Prostate gland (tissue), 2 donors: Measurements from ENCODE around the gene MAP3K13. TPM values are rescaled to one million over a fixed set of nuclear protein-coding genes. Genes with fewer than 3 reads are reported as not detected.
"Not testable (repeated sequence)": the region's sequence is repeated elsewhere in the genome, so short reads cannot be mapped to it uniquely, and the experiment has no call there.

Source experiments
- DNase-seq: peaks from one replicate; pipeline ENCODE4 v3.0.0-alpha.2; 2019; ENCODE audit warnings: low spot score
- H3K27ac ChIP-seq, 2 donors: fragments of 200-600 bp; sonication (generic); 2 replicates each; pipeline ENCODE4 v1.5.1; 2017 to 2019
- H3K27me3 ChIP-seq: fragments of 200-600 bp; sonication (generic); replicated peaks from 2 replicates; pipeline ENCODE4 v1.5.1; 2019; ENCODE audit not compliant: insufficient read depth
- H3K36me3 ChIP-seq, 2 donors: fragments of 200-600 bp; sonication (generic); 1 replicate in 1 of 2; 2 replicates in 1 of 2; pipeline versions ENCODE4 v1.5.1 to v1.8.1; 2017 to 2019
- H3K4me1 ChIP-seq: fragments of 200-600 bp; sonication (generic); replicated peaks from 2 replicates; pipeline ENCODE4 v1.5.1; 2019
- H3K4me3 ChIP-seq, 2 donors: fragments of 200-600 bp; sonication (generic); 2 replicates each; pipeline ENCODE4 v1.5.1; 2017 to 2019
- H3K9me3 ChIP-seq: fragments of 200-600 bp; sonication (generic); 2 replicates; pipeline ENCODE4 v1.5.1; 2017
- POLR2A ChIP-seq: fragments of 450-650 bp; IDR thresholded peaks from one replicate; pipeline ENCODE4 v1.6.1; 2016; ENCODE audit warnings: antibody characterized with exemption, mild to moderate bottlenecking
- POLR2AphosphoS5 ChIP-seq: sonication (generic); formaldehyde crosslinking; IDR thresholded peaks from one replicate; pipeline ENCODE4 v1.6.1; 2017; ENCODE audit warnings: antibody characterized with exemption
- WGBS: methylation state at CpG from one replicate; pipeline ENCODE4 v1.1.5; 2018; 5-methylcytosine and 5-hydroxymethylcytosine counted together
- intact Hi-C: fragments of 100-400 bp; cut with DNase I; formaldehyde crosslinking; loops from one replicate; pipeline ENCODE4 v1.14.2; 2022
- total RNA-seq, 2 donors: library from RNA; depleted of rRNA; stranded (reverse); fragments of >200 nt; gene quantifications; one replicate each; pipeline ENCODE4 v1.1.0, GENCODE V29; 2016
- TF ChIP-seq, protein P1 (sequence below), 4 experiments: fragments of 200-600 bp in 2 of 4; fragments of 450-650 bp in 2 of 4; sonication (generic) in 2 of 4; IDR thresholded peaks; 1 replicate in 3 of 4; 2 replicates in 1 of 4; pipeline ENCODE4 v1.5.1; 2016 to 2019; ENCODE audit warnings: antibody characterized with exemption in 4 of 4, mild to moderate bottlenecking in 2 of 4, moderate library complexity in 2 of 4

Gene MAP3K13
- total RNA-seq, 2 donors from 2014 or later: 32.9 to 51.1 TPM

DNA sequence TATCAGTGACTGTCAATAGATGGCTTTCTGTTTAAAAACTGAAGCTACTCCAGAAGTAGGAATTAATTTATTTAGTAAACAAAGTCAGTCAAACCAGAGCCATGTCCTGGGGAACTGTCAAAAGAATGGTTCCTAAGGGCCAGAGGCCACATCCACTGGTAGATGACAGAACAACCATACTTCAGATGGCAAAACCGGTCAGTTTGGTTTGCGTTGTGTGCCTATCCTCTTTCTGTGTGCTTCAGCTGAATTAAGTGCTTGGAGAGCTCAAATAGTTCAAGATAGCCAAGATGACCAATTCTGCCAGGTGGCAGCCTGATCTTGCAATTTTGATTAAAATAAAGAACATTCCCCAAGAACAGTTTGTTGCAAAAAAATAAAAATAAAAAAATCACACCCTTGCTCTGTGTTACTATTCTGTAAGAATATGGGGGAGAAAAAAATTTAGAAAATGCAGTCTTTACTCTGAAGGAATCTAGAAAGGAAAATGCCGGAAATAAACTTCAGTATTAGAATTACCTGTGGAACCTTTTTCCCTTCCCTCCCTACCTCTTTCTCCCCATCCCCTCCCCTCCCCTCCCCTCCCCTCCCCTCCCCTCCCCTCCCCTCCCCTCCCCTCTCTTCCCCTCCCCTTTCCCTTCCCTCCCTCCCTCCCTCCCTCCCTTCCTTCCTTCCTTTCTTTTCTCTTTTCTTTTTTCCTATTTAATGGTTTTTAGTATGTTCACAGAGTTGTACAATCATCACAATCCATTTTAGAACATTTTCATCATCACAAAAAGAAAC lies 2.5 kb downstream of the MAP3K13 start:
- Histone ChIP-seq H3K27ac (no peak overlapping the region), H3K36me3 (no peaks in the 10 kb centered on the region), H3K27me3 (no peaks in the 10 kb centered on the region), H3K4me3 (no peak overlapping the region), H3K9me3 (no peaks in the 10 kb centered on the region), H3K4me1 (no peaks in the 10 kb centered on the region)
- 58% methylated on average over 3 of the region's 3 CpGs for WGBS
- intact Hi-C loops: no loop called here
- peak; percentile 59 for DNase-seq
- TF ChIP-seq POLR2AphosphoS5: peak; percentile 49
- no peak for TF ChIP-seq POLR2A
- TF ChIP-seq, protein P1, sequence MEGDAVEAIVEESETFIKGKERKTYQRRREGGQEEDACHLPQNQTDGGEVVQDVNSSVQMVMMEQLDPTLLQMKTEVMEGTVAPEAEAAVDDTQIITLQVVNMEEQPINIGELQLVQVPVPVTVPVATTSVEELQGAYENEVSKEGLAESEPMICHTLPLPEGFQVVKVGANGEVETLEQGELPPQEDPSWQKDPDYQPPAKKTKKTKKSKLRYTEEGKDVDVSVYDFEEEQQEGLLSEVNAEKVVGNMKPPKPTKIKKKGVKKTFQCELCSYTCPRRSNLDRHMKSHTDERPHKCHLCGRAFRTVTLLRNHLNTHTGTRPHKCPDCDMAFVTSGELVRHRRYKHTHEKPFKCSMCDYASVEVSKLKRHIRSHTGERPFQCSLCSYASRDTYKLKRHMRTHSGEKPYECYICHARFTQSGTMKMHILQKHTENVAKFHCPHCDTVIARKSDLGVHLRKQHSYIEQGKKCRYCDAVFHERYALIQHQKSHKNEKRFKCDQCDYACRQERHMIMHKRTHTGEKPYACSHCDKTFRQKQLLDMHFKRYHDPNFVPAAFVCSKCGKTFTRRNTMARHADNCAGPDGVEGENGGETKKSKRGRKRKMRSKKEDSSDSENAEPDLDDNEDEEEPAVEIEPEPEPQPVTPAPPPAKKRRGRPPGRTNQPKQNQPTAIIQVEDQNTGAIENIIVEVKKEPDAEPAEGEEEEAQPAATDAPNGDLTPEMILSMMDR (IDR thresholded peaks at IDR 0.05): no peak

DNA sequence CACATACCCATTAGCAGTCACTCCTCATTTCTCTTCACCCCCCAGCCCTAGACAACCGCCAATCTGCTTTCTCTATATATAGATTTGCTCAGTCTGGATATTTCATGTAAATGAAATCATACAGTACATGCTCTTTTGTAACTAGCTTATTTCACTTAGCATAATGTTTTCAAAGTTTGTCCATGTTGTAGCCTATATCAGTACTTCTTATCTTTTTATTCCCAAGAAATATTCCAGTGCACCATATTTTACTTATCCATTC lies 3.1 kb downstream of the MAP3K13 start:
- Histone ChIP-seq H3K4me3 (no peak overlapping the region), H3K27me3 (no peaks in the 10 kb centered on the region), H3K9me3 (no peaks in the 10 kb centered on the region), H3K36me3 (no peaks in the 10 kb centered on the region), H3K27ac (no peak overlapping the region), H3K4me1 (no peaks in the 10 kb centered on the region)
- no peak for TF ChIP-seq POLR2AphosphoS5
- TF ChIP-seq, protein P1 (IDR thresholded peaks at IDR 0.05): no peak
- TF ChIP-seq POLR2A: no peak
- intact Hi-C loops: no loop called here
- WGBS: 96% methylated on average over 1 of the region's 1 CpG
- DNase-seq: no peak

DNA sequence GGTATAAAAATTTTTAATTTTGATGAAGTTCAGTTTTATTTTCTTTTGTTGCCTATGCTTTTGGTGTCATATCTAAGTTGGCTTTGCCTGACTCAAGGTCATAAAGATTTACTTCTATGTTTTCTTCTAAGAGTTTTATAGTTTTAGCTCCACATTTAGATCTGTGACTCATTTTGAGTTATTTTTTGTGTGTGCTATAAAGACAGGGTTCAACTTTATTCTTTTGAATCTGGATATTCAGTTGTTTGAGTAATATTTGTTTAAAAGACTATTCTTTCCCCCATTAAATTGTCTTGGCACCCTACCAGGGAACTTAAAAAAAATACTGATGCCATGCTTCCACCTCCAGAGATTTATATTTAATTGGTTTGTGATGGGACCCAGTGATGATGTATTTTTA lies 4.0 kb downstream of the MAP3K13 start:
- TF ChIP-seq POLR2A (no peak), POLR2AphosphoS5 (no peak)
- TF ChIP-seq, protein P1 (IDR thresholded peaks at IDR 0.05): no peak
- H3K4me3 ChIP-seq: no peak overlapping the region
- intact Hi-C loops: no loop called here
- no peaks in the 10 kb centered on the region for H3K9me3 ChIP-seq
- no peaks in the 10 kb centered on the region for H3K36me3 ChIP-seq
- DNase-seq: no peak
- H3K4me1 ChIP-seq: no peaks in the 10 kb centered on the region
- H3K27ac ChIP-seq: no peak overlapping the region
- no peaks in the 10 kb centered on the region for H3K27me3 ChIP-seq

DNA sequence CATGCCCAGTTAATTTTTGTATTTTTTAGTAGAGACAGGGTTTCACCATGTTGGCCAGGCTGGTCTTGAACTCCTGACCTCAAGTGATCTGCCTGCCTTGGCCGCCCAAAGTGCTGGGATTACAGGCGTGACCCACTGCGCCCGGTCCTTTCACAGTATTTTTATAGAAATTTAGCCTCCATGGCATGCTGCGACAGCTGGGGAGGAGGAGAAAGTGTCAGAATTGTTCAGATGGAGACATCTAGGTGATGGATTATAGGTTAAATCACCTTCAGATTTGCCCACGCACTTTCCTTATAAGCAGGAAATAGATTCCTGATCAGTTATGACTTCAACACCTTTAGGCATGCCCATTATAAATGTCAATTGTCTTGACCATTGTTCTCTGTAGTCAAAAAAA lies 7.4 kb downstream of the MAP3K13 start:
- DNase-seq, H3K4me3 ChIP-seq, intact Hi-C loops, H3K36me3 ChIP-seq, H3K27ac ChIP-seq, H3K4me1 ChIP-seq, H3K27me3 ChIP-seq, H3K9me3 ChIP-seq: not testable (repeated sequence)
- 76% methylated on average over 6 of the region's 6 CpGs for WGBS

DNA sequence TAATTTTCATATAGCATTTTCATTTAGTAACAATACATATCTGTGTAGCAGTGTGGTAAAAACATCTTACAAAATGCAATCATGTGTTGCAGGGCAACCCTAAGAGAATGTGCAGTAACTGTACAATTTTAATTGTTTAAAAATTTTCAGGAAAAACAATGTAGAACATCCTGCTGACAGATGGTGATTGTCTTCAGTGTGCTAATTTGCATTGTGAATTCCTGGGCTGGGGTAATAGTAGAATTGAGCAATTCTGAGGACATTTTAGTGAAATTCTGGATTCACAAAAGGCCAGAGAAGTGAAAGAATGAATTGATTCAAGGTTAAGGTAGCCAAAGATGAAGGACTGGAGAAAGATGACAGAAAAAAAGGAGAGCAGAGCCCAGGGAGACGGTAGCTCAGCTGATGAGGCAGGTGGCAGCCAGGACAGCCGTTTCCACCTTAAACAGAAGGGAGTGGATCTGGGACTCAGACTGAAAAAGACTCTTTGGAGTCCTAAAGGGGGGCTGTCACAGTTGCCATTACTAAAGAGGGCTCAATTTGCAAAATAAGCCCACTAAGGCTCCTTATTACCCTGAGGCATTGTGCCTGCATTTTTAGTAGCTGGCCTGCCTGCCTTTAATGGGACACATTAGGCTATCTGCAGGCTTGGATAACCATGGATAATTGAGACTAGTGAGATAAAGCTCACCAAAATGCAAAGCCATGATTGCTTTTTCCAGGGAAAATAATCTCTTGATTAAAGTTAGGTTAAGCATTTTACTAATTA lies 8.6 kb downstream of the MAP3K13 start:
- no peaks in the 10 kb centered on the region for H3K9me3 ChIP-seq
- no peaks in the 10 kb centered on the region for H3K4me1 ChIP-seq
- WGBS: 79% methylated on average over 1 of the region's 2 CpGs
- no peak overlapping the region for H3K27ac ChIP-seq
- no peak for TF ChIP-seq POLR2AphosphoS5
- TF ChIP-seq, protein P1 (IDR thresholded peaks at IDR 0.05): no peak
- no peak for TF ChIP-seq POLR2A
- H3K27me3 ChIP-seq: no peaks in the 10 kb centered on the region
- DNase-seq: no peak
- no peaks in the 10 kb centered on the region for H3K36me3 ChIP-seq
- intact Hi-C loops: no loop called here
- no peak overlapping the region for H3K4me3 ChIP-seq
